GM23338 (cell line): ENCODE measurements around the gene GDPD5. TPM values are rescaled to one million over a fixed set of nuclear protein-coding genes. Genes with fewer than 3 reads are reported as not detected.

Source experiments
- ATAC-seq: fragments of 200-7000 bp; cut with Tn5 transposase; 3 replicates; pipeline ENCODE4 v1.9.1; 2020
- DNase-seq: peaks from one replicate; pipeline ENCODE4 v3.0.0-alpha.2; 2015; ENCODE audit warnings: low spot score
- H2AFZ ChIP-seq: fragments of 200-600 bp; sonication (generic); 2 replicates; pipeline ENCODE4 v1.8.0; 2016; ENCODE audit warnings: antibody characterized with exemption, mild to moderate bottlenecking, moderate library complexity
- H3F3A ChIP-seq: fragments of 200-600 bp; sonication (generic); replicated peaks from 2 replicates; pipeline ENCODE4 v1.8.0; 2017; ENCODE audit warnings: antibody characterized with exemption, mixed run types, low read depth
- H3K27ac ChIP-seq: fragments of 200-600 bp; sonication (generic); 2 replicates; pipeline ENCODE4 v1.6.1; 2016; ENCODE audit warnings: low read depth
- H3K27me3 ChIP-seq: fragments of 200-600 bp; sonication (generic); 2 replicates; pipeline ENCODE4 v1.8.0; 2016; ENCODE audit warnings: mild to moderate bottlenecking, mixed run types, moderate library complexity; ENCODE audit not compliant: insufficient read depth
- H3K36me3 ChIP-seq: fragments of 200-600 bp; sonication (generic); 2 replicates; pipeline ENCODE4 v1.8.0; 2016; ENCODE audit warnings: mild to moderate bottlenecking; ENCODE audit not compliant: insufficient read depth
- H3K4me1 ChIP-seq: fragments of 200-600 bp; sonication (generic); 2 replicates; pipeline ENCODE4 v1.8.0; 2016; ENCODE audit warnings: mild to moderate bottlenecking, moderate library complexity; ENCODE audit not compliant: insufficient read depth
- H3K4me2 ChIP-seq: fragments of 200-600 bp; sonication (generic); 2 replicates; pipeline ENCODE4 v1.7.1; 2017; ENCODE audit warnings: mixed run types
- H3K4me3 ChIP-seq: fragments of 200-600 bp; sonication (generic); 2 replicates; pipeline ENCODE4 v1.6.1; 2016; ENCODE audit warnings: mixed run types
- H3K79me2 ChIP-seq: fragments of 200-600 bp; sonication (generic); replicated peaks from 2 replicates; pipeline ENCODE4 v1.8.0; 2017; ENCODE audit warnings: mild to moderate bottlenecking; ENCODE audit not compliant: insufficient read depth
- H3K9me2 ChIP-seq: fragments of 200-600 bp; sonication (generic); 2 replicates; pipeline ENCODE4 v1.8.0; 2017; ENCODE audit not compliant: insufficient read depth
- H4K20me1 ChIP-seq: fragments of 200-600 bp; sonication (generic); replicated peaks from 2 replicates; pipeline ENCODE4 v1.8.0; 2017; ENCODE audit warnings: mild to moderate bottlenecking; ENCODE audit not compliant: insufficient read depth
- H3K27ac Mint-ChIP-seq: 2 replicates; pipeline ENCODE4 v1.8.0; 2020; ENCODE audit warnings: inconsistent platforms, mild to moderate bottlenecking, moderate library complexity, mixed read lengths
- H3K27me3 Mint-ChIP-seq: 3 replicates; pipeline ENCODE4 v1.8.0; 2022; ENCODE audit warnings: low read depth, mild to moderate bottlenecking, moderate library complexity, mixed read lengths, inconsistent platforms; ENCODE audit not compliant: insufficient read depth, poor library complexity
- H3K36me3 Mint-ChIP-seq: 3 replicates; pipeline ENCODE4 v1.8.0; 2021; ENCODE audit warnings: low read depth, mild to moderate bottlenecking, inconsistent platforms, moderate library complexity, mixed read lengths
- H3K4me1 Mint-ChIP-seq: 3 replicates; pipeline ENCODE4 v1.8.0; 2020; ENCODE audit warnings: mild to moderate bottlenecking, inconsistent platforms, mixed read lengths
- H3K4me3 Mint-ChIP-seq: 3 replicates; pipeline ENCODE4 v1.8.0; 2021; ENCODE audit warnings: moderate library complexity, mild to moderate bottlenecking, inconsistent platforms, mixed read lengths
- H3K9me3 Mint-ChIP-seq: 3 replicates; pipeline ENCODE4 v1.8.0; 2020; ENCODE audit warnings: moderate library complexity, mild to moderate bottlenecking, inconsistent platforms, mixed read lengths
- EZH2 ChIP-seq: fragments of 200-600 bp; sonication (generic); IDR thresholded peaks from one replicate; pipeline ENCODE4 v1.8.0; 2017; ENCODE audit warnings: antibody characterized with exemption, mild to moderate bottlenecking, low read depth; ENCODE audit not compliant: unreplicated experiment
- EZH2phosphoT487 ChIP-seq: fragments of 200-600 bp; sonication (generic); IDR thresholded peaks from one replicate; pipeline ENCODE4 v1.8.1; 2018; ENCODE audit warnings: antibody characterized with exemption; ENCODE audit not compliant: unreplicated experiment
- JUNB ChIP-seq: IDR thresholded peaks from one replicate; pipeline ENCODE4 v1.6.1; 2016; ENCODE audit warnings: antibody characterized with exemption; ENCODE audit not compliant: unreplicated experiment
- NANOG ChIP-seq: IDR thresholded peaks from 2 replicates; pipeline ENCODE4 v1.6.1; 2016; ENCODE audit warnings: antibody characterized with exemption, borderline replicate concordance
- POLR2AphosphoS5 ChIP-seq: IDR thresholded peaks from 2 replicates; pipeline ENCODE4 v1.6.1; 2016; ENCODE audit warnings: antibody characterized with exemption, low read depth
- STAT1 ChIP-seq: IDR thresholded peaks from one replicate; pipeline ENCODE4 v1.6.1; 2016; ENCODE audit warnings: antibody characterized with exemption; ENCODE audit not compliant: unreplicated experiment
- ZNF331 ChIP-seq: fragments of 250-450 bp; sonication (Bioruptor Pico); IDR thresholded peaks from 2 replicates; pipeline ENCODE4 v1.5.0; 2020; ENCODE audit warnings: low read depth, mild to moderate bottlenecking, moderate library complexity
- polyA plus RNA-seq: library from polyadenylated mRNA; unstranded; fragments of >200 nt; fragmentation: Nextera tagmentation; extraction: Ambion mirVana; gene quantifications from 2 replicates; pipeline ENCODE4 v1.2.1, GENCODE V29; 2016
- total RNA-seq: library from RNA; depleted of rRNA; stranded (reverse); fragments of >200 nt; shearing (Covaris generic); gene quantifications from 2 replicates; pipeline ENCODE4 v1.2.3, GENCODE V29; 2014
- TF ChIP-seq, protein P1 (sequence below): fragments of 250-450 bp; sonication (Bioruptor Pico); IDR thresholded peaks from 2 replicates; pipeline ENCODE4 v1.5.0; 2020; ENCODE audit warnings: mild to moderate bottlenecking, moderate library complexity
- TF ChIP-seq, protein P2 (sequence below), 2 experiments: fragments of 200-600 bp in 1 of 2; sonication (generic) in 1 of 2; conservative IDR thresholded peaks; 2 replicates each; pipeline versions ENCODE4 v1.5.1 to v1.6.1; 2016 to 2017; ENCODE audit warnings: antibody characterized with exemption in 2 of 2, low read depth in 2 of 2, mild to moderate bottlenecking in 2 of 2, moderate library complexity in 1 of 2
- TF ChIP-seq, protein P3 (sequence below): IDR thresholded peaks from 2 replicates; pipeline ENCODE4 v1.6.1; 2016; ENCODE audit warnings: antibody characterized with exemption

Gene GDPD5
- total and polyA plus RNA-seq, 2 experiments from 2014 or later, result 1.6 to 4.9 TPM

DNA sequence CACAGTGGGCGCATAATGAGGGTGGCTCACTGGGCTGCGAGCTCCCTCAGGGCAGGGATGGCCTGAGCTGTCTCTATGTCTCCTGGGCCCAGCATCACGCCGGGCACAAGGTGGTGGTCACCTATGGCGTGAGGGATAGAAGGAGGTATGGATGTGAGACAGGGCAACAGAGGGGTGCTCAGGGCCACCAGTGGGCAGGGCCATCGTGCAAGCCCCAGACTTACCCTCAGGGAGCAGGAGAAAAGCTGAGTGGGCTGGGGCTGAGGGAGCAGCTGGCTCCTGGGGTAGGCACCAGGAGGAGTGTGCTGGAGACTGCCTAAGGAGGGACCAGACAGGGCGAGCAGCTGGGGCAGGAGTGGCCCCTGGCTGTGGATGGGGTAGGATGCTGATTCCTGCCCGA lies 58.4 kb downstream of the GDPD5 start (continued):
- TF ChIP-seq, protein P1, sequence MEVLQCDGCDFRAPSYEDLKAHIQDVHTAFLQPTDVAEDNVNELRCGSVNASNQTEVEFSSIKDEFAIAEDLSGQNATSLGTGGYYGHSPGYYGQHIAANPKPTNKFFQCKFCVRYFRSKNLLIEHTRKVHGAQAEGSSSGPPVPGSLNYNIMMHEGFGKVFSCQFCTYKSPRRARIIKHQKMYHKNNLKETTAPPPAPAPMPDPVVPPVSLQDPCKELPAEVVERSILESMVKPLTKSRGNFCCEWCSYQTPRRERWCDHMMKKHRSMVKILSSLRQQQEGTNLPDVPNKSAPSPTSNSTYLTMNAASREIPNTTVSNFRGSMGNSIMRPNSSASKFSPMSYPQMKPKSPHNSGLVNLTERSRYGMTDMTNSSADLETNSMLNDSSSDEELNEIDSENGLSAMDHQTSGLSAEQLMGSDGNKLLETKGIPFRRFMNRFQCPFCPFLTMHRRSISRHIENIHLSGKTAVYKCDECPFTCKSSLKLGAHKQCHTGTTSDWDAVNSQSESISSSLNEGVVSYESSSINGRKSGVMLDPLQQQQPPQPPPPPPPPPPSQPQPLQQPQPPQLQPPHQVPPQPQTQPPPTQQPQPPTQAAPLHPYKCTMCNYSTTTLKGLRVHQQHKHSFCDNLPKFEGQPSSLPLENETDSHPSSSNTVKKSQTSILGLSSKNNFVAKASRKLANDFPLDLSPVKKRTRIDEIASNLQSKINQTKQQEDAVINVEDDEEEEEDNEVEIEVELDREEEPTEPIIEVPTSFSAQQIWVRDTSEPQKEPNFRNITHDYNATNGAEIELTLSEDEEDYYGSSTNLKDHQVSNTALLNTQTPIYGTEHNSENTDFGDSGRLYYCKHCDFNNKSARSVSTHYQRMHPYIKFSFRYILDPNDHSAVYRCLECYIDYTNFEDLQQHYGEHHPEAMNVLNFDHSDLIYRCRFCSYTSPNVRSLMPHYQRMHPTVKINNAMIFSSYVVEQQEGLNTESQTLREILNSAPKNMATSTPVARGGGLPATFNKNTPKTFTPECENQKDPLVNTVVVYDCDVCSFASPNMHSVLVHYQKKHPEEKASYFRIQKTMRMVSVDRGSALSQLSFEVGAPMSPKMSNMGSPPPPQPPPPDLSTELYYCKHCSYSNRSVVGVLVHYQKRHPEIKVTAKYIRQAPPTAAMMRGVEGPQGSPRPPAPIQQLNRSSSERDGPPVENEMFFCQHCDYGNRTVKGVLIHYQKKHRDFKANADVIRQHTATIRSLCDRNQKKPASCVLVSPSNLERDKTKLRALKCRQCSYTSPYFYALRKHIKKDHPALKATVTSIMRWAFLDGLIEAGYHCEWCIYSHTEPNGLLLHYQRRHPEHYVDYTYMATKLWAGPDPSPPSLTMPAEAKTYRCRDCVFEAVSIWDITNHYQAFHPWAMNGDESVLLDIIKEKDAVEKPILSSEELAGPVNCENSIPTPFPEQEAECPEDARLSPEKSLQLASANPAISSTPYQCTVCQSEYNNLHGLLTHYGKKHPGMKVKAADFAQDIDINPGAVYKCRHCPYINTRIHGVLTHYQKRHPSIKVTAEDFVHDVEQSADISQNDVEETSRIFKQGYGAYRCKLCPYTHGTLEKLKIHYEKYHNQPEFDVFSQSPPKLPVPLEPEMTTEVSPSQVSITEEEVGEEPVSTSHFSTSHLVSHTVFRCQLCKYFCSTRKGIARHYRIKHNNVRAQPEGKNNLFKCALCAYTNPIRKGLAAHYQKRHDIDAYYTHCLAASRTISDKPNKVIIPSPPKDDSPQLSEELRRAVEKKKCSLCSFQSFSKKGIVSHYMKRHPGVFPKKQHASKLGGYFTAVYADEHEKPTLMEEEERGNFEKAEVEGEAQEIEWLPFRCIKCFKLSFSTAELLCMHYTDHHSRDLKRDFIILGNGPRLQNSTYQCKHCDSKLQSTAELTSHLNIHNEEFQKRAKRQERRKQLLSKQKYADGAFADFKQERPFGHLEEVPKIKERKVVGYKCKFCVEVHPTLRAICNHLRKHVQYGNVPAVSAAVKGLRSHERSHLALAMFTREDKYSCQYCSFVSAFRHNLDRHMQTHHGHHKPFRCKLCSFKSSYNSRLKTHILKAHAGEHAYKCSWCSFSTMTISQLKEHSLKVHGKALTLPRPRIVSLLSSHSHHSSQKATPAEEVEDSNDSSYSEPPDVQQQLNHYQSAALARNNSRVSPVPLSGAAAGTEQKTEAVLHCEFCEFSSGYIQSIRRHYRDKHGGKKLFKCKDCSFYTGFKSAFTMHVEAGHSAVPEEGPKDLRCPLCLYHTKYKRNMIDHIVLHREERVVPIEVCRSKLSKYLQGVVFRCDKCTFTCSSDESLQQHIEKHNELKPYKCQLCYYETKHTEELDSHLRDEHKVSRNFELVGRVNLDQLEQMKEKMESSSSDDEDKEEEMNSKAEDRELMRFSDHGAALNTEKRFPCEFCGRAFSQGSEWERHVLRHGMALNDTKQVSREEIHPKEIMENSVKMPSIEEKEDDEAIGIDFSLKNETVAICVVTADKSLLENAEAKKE (CRISPR knock-in tag), result no peak
- TF ChIP-seq STAT1, result no peak
- TF ChIP-seq, protein P2, sequence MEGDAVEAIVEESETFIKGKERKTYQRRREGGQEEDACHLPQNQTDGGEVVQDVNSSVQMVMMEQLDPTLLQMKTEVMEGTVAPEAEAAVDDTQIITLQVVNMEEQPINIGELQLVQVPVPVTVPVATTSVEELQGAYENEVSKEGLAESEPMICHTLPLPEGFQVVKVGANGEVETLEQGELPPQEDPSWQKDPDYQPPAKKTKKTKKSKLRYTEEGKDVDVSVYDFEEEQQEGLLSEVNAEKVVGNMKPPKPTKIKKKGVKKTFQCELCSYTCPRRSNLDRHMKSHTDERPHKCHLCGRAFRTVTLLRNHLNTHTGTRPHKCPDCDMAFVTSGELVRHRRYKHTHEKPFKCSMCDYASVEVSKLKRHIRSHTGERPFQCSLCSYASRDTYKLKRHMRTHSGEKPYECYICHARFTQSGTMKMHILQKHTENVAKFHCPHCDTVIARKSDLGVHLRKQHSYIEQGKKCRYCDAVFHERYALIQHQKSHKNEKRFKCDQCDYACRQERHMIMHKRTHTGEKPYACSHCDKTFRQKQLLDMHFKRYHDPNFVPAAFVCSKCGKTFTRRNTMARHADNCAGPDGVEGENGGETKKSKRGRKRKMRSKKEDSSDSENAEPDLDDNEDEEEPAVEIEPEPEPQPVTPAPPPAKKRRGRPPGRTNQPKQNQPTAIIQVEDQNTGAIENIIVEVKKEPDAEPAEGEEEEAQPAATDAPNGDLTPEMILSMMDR (conservative IDR thresholded peaks at IDR 0.05; ENCODE audit: low read depth in 2 of 2), result no peak
- no peak for TF ChIP-seq ZNF331 (CRISPR knock-in tag)
- no peak for TF ChIP-seq JUNB

DNA sequence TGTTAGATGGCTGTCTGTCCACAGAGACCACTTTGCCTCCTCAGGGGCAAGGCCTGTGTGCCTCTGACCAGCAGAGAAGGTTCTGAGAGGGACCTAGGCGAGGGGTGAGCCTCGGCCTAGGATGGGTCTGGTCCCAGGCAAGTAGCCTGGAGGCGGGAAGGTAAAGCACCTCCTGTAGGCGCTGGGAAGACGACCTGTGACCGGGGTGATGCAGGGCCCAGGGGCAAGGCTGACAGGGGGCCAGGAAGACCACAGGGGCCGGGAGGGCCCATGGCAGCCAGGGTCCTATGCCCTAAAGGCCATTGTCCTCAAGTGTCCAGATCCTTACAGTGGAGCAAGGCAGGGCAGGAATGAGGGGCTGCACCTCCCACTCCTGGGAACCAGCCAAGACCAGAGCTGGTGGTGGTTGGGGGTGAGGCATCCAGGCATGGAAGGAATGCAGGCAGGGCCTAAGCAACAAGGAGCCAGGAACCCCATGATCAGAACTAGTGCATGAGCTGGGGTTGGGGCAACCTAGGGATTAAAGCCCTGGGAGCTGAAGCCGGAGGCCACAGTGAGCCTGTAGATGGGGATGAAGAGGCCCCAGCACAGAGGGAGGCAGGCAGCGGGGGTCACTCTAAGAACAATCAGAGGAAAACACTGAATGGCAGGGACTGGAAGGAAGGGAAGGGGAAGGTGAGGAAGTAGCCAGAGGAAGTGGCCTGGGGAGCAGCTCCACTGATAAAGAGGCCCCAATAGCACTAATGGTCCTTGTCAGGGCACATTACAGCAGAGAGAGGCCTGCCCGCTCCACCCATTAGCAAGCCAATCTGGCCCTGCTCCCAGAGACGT lies 59.8 kb downstream of the GDPD5 start:
- Histone ChIP-seq H3K4me1 (no peaks in the 10 kb centered on the region; the same call in 1 of the 2 replicates), H4K20me1 (no peaks in the 10 kb centered on the region), H3K9me2 (no peaks in the 10 kb centered on the region), H2AFZ (no peak overlapping the region), H3K4me3 (no peak overlapping the region), H3K79me2 (no peaks in the 10 kb centered on the region), H3K36me3 (no peaks in the 10 kb centered on the region), H3K27me3 (no peaks in the 10 kb centered on the region), H3K27ac (no peak overlapping the region), H3F3A (no peaks in the 10 kb centered on the region), H3K4me2 (no peak overlapping the region)
- H3K27me3 Mint-ChIP-seq, result peaks cover 8% of the 10 kb centered on the region
- no peak overlapping the region for H3K27ac Mint-ChIP-seq
- no peak overlapping the region for H3K4me3 Mint-ChIP-seq
- H3K36me3 Mint-ChIP-seq, result no peaks in the 10 kb centered on the region
- peaks cover 52% of the 10 kb centered on the region for H3K4me1 Mint-ChIP-seq
- DNase-seq (peak; percentile 32), ATAC-seq (peak; percentile 38)
- H3K9me3 Mint-ChIP-seq, result no peaks in the 10 kb centered on the region
- no peak for TF ChIP-seq ZNF331 (CRISPR knock-in tag)
- TF ChIP-seq JUNB, result no peak
- TF ChIP-seq STAT1, result no peak
- no peak for TF ChIP-seq NANOG
- TF ChIP-seq, protein P3, sequence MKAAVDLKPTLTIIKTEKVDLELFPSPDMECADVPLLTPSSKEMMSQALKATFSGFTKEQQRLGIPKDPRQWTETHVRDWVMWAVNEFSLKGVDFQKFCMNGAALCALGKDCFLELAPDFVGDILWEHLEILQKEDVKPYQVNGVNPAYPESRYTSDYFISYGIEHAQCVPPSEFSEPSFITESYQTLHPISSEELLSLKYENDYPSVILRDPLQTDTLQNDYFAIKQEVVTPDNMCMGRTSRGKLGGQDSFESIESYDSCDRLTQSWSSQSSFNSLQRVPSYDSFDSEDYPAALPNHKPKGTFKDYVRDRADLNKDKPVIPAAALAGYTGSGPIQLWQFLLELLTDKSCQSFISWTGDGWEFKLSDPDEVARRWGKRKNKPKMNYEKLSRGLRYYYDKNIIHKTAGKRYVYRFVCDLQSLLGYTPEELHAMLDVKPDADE, result no peak
- TF ChIP-seq EZH2phosphoT487, result no peak
- no peak for TF ChIP-seq EZH2
- no peak for TF ChIP-seq POLR2AphosphoS5
- TF ChIP-seq, protein P2 (conservative IDR thresholded peaks at IDR 0.05; ENCODE audit: low read depth in 2 of 2), result no peak
